K562 (cell line): ENCODE measurements around the gene EMID1. TPM values are rescaled to one million over a fixed set of nuclear protein-coding genes. Genes with fewer than 3 reads are reported as not detected.

Experiments
- ARHGAP35 ChIP-seq: fragments of 450-650 bp; IDR thresholded peaks from 2 replicates; pipeline ENCODE4 v1.6.1; 2018; ENCODE audit not compliant: partially characterized antibody
- ATF7 ChIP-seq: fragments of 450-650 bp; IDR thresholded peaks from 2 replicates; pipeline ENCODE4 v1.7.1; 2014; ENCODE audit warnings: mild to moderate bottlenecking, moderate library complexity
- EP300 ChIP-seq: IDR thresholded peaks from 2 replicates; pipeline ENCODE4 v1.6.1; 2012; ENCODE audit warnings: low read length, improper control_type of control experiment
- HNRNPH1 ChIP-seq: fragments of 200-400 bp; formaldehyde crosslinking; optimal IDR thresholded peaks from 2 replicates; pipeline ENCODE3; 2017; ENCODE audit warnings: low read depth, mild to moderate bottlenecking, low read length, moderate library complexity
- KLF6 ChIP-seq: fragments of 250-450 bp; sonication (Bioruptor Pico); IDR thresholded peaks from 2 replicates; pipeline ENCODE4 v1.4.0; 2020; ENCODE audit warnings: mild to moderate bottlenecking, moderate library complexity, borderline replicate concordance
- PURB ChIP-seq: sonication (generic); formaldehyde crosslinking; IDR thresholded peaks from 2 replicates; pipeline ENCODE4 v1.9.0; 2021; ENCODE audit warnings: low read depth, mild to moderate bottlenecking, missing genetic modification reagents
- TAF1 ChIP-seq: IDR thresholded peaks from 2 replicates; pipeline ENCODE4 v1.6.1; 2011; ENCODE audit warnings: mild to moderate bottlenecking, low read length, moderate library complexity; ENCODE audit not compliant: insufficient read depth, control insufficient read depth, severe bottlenecking; ENCODE audit errors: extremely low read depth
- TSC22D4 ChIP-seq: fragments of 450-650 bp; IDR thresholded peaks from 2 replicates; pipeline ENCODE4 v1.6.1; 2016; ENCODE audit warnings: missing genetic modification characterization, missing biosample characterization, control low read depth
- polyA plus RNA-seq, 8 experiments: library from polyadenylated mRNA; depleted of rRNA in 4 of 8; stranded (reverse) in 5 of 8; unstranded in 3 of 8; fragments of >200 nt; fragmentation: Nextera tagmentation in 2 of 8; fragmentation: Illumina TruSeq in 1 of 8; extraction: Ambion mirVana in 2 of 8; extraction: Trizol in 1 of 8; gene quantifications; 2 replicates each; pipeline versions ENCODE4 v1.2.1 to v1.2.3, GENCODE V29; 2011 to 2014; ENCODE audit warnings: inconsistent platforms in 1 of 8, missing spikeins in 1 of 8
- total RNA-seq, 7 experiments: library from RNA; depleted of rRNA in 6 of 7; stranded (reverse); fragments of >200 nt in 6 of 7; fragmentation: Illumina TruSeq in 2 of 7; extraction: Trizol in 2 of 7; gene quantifications; 2 replicates each; pipeline versions ENCODE4 v1.2.1 to v1.2.3, GENCODE V29; 2011 to 2021; ENCODE audit warnings: low replicate concordance in 1 of 7
- TF ChIP-seq, protein P1 (sequence below): IDR thresholded peaks from 2 replicates; pipeline ENCODE4 v1.6.1; 2011; ENCODE audit warnings: borderline replicate concordance, low read depth, mild to moderate bottlenecking, moderate library complexity, low read length; ENCODE audit not compliant: insufficient read depth, poor library complexity, severe bottlenecking
- TF ChIP-seq, protein P2 (sequence below): sonication (generic); formaldehyde crosslinking; IDR thresholded peaks from 2 replicates; pipeline ENCODE4 v1.5.0; 2020; ENCODE audit warnings: missing genetic modification reagents
- TF ChIP-seq, protein P3 (sequence below): fragments of 450-650 bp; IDR thresholded peaks from 2 replicates; pipeline ENCODE4 v1.6.1; 2018; ENCODE audit warnings: mild to moderate bottlenecking, low read depth; ENCODE audit not compliant: partially characterized antibody
- TF ChIP-seq, protein P4 (sequence below): fragments of 450-650 bp; formaldehyde crosslinking; conservative IDR thresholded peaks from 2 replicates; pipeline ENCODE4 v1.4.0; 2022; ENCODE audit warnings: mild to moderate bottlenecking, missing genetic modification characterization
- TF ChIP-seq, protein P5 (sequence below): fragments of 450-650 bp; IDR thresholded peaks from 2 replicates; pipeline ENCODE4 v1.6.1; 2018; ENCODE audit not compliant: partially characterized antibody
- TF ChIP-seq, protein P6 (sequence below): fragments of 200-400 bp; formaldehyde crosslinking; IDR thresholded peaks from 2 replicates; pipeline ENCODE4 v1.6.1; 2017; ENCODE audit warnings: mild to moderate bottlenecking, low read depth, low read length, moderate library complexity

The EMID1 gene
- total and polyA plus RNA-seq, 9 of the 15 experiments (the other 6 are each of a cell fraction or from before 2014, with no cell fraction given) = 0.15 to 7.2 (median 2.7) TPM

GRCh38 chr22:29268511-29269229 is 63.0 kb downstream of the EMID1 start (continued):
- TF ChIP-seq, protein P1, sequence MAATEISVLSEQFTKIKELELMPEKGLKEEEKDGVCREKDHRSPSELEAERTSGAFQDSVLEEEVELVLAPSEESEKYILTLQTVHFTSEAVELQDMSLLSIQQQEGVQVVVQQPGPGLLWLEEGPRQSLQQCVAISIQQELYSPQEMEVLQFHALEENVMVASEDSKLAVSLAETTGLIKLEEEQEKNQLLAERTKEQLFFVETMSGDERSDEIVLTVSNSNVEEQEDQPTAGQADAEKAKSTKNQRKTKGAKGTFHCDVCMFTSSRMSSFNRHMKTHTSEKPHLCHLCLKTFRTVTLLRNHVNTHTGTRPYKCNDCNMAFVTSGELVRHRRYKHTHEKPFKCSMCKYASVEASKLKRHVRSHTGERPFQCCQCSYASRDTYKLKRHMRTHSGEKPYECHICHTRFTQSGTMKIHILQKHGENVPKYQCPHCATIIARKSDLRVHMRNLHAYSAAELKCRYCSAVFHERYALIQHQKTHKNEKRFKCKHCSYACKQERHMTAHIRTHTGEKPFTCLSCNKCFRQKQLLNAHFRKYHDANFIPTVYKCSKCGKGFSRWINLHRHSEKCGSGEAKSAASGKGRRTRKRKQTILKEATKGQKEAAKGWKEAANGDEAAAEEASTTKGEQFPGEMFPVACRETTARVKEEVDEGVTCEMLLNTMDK = peak; percentile 2
- TF ChIP-seq, protein P2, sequence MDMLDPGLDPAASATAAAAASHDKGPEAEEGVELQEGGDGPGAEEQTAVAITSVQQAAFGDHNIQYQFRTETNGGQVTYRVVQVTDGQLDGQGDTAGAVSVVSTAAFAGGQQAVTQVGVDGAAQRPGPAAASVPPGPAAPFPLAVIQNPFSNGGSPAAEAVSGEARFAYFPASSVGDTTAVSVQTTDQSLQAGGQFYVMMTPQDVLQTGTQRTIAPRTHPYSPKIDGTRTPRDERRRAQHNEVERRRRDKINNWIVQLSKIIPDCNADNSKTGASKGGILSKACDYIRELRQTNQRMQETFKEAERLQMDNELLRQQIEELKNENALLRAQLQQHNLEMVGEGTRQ (CRISPR knock-in tag) = 0 out of 2 replicates have a peak, but pooled peaks have one; percentile 22
- TF ChIP-seq, protein P3, sequence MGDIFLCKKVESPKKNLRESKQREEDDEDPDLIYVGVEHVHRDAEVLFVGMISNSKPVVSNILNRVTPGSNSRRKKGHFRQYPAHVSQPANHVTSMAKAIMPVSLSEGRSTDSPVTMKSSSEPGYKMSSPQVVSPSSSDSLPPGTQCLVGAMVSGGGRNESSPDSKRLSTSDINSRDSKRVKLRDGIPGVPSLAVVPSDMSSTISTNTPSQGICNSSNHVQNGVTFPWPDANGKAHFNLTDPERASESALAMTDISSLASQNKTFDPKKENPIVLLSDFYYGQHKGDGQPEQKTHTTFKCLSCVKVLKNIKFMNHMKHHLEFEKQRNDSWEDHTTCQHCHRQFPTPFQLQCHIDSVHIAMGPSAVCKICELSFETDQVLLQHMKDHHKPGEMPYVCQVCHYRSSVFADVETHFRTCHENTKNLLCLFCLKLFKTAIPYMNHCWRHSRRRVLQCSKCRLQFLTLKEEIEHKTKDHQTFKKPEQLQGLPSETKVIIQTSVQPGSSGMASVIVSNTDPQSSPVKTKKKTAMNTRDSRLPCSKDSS = no peak
- no peak for TF ChIP-seq TAF1
- TF ChIP-seq, protein P4, sequence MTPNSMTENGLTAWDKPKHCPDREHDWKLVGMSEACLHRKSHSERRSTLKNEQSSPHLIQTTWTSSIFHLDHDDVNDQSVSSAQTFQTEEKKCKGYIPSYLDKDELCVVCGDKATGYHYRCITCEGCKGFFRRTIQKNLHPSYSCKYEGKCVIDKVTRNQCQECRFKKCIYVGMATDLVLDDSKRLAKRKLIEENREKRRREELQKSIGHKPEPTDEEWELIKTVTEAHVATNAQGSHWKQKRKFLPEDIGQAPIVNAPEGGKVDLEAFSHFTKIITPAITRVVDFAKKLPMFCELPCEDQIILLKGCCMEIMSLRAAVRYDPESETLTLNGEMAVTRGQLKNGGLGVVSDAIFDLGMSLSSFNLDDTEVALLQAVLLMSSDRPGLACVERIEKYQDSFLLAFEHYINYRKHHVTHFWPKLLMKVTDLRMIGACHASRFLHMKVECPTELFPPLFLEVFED (CRISPR knock-in tag) = no peak
- TF ChIP-seq, protein P5, sequence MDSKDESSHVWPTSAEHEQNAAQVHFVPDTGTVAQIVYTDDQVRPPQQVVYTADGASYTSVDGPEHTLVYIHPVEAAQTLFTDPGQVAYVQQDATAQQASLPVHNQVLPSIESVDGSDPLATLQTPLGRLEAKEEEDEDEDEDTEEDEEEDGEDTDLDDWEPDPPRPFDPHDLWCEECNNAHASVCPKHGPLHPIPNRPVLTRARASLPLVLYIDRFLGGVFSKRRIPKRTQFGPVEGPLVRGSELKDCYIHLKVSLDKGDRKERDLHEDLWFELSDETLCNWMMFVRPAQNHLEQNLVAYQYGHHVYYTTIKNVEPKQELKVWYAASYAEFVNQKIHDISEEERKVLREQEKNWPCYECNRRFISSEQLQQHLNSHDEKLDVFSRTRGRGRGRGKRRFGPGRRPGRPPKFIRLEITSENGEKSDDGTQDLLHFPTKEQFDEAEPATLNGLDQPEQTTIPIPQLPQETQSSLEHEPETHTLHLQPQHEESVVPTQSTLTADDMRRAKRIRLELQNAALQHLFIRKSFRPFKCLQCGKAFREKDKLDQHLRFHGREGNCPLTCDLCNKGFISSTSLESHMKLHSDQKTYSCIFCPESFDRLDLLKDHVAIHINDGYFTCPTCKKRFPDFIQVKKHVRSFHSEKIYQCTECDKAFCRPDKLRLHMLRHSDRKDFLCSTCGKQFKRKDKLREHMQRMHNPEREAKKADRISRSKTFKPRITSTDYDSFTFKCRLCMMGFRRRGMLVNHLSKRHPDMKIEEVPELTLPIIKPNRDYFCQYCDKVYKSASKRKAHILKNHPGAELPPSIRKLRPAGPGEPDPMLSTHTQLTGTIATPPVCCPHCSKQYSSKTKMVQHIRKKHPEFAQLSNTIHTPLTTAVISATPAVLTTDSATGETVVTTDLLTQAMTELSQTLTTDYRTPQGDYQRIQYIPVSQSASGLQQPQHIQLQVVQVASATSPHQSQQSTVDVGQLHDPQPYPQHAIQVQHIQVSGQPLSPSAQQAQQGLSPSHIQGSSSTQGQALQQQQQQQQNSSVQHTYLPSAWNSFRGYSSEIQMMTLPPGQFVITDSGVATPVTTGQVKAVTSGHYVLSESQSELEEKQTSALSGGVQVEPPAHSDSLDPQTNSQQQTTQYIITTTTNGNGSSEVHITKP = no peak
- no peak for TF ChIP-seq KLF6 (CRISPR knock-in tag)
- TF ChIP-seq, protein P6, sequence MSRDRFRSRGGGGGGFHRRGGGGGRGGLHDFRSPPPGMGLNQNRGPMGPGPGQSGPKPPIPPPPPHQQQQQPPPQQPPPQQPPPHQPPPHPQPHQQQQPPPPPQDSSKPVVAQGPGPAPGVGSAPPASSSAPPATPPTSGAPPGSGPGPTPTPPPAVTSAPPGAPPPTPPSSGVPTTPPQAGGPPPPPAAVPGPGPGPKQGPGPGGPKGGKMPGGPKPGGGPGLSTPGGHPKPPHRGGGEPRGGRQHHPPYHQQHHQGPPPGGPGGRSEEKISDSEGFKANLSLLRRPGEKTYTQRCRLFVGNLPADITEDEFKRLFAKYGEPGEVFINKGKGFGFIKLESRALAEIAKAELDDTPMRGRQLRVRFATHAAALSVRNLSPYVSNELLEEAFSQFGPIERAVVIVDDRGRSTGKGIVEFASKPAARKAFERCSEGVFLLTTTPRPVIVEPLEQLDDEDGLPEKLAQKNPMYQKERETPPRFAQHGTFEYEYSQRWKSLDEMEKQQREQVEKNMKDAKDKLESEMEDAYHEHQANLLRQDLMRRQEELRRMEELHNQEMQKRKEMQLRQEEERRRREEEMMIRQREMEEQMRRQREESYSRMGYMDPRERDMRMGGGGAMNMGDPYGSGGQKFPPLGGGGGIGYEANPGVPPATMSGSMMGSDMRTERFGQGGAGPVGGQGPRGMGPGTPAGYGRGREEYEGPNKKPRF = no peak
- TF ChIP-seq ARHGAP35 = no peak
- TF ChIP-seq EP300 = no peak
- TF ChIP-seq PURB (CRISPR knock-in tag) = no peak
- TF ChIP-seq TSC22D4 (tag) = no peak
- no peak for TF ChIP-seq ATF7
- TF ChIP-seq HNRNPH1 = no peak
